ENCODE measurements around the gene BTBD6.

DNA sequence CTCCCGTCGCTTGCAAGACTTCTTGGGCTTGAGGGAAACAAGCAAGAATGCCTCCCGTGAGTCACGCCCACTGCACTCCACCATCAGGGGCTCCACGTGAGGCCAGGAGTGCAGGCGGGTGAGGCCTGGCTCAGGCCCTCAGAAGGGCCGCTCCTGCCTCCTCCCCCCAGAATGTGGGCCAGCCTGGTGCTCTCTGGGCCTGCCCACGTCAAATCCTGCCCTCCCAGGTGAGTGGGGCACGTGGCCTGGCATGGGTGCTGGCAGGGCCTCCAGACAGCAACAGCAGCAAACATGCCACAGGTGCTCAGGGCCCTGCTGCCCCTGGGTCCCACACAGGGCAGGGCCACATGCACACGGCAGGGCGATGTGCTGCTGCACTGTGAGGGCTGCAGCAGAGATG, 30.6 kb upstream of the BTBD6 start:
- TF ChIP-seq, protein P1, sequence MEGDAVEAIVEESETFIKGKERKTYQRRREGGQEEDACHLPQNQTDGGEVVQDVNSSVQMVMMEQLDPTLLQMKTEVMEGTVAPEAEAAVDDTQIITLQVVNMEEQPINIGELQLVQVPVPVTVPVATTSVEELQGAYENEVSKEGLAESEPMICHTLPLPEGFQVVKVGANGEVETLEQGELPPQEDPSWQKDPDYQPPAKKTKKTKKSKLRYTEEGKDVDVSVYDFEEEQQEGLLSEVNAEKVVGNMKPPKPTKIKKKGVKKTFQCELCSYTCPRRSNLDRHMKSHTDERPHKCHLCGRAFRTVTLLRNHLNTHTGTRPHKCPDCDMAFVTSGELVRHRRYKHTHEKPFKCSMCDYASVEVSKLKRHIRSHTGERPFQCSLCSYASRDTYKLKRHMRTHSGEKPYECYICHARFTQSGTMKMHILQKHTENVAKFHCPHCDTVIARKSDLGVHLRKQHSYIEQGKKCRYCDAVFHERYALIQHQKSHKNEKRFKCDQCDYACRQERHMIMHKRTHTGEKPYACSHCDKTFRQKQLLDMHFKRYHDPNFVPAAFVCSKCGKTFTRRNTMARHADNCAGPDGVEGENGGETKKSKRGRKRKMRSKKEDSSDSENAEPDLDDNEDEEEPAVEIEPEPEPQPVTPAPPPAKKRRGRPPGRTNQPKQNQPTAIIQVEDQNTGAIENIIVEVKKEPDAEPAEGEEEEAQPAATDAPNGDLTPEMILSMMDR (IDR thresholded peaks at IDR 0.05; ENCODE audit: poor library complexity): no peak
- no peak for TF ChIP-seq EZH2 (IDR thresholded peaks at IDR 0.05; ENCODE audit: borderline replicate concordance)
- no peak for TF ChIP-seq EZH2phosphoT487 (IDR thresholded peaks at IDR 0.05; ENCODE audit: low read depth, severe bottlenecking, unreplicated experiment)
